Common myeloid progenitor, CD34-positive (primary cell): Measurements from ENCODE around the gene TET3.

Experiments used
- CTCF ChIA-PET: fragments of 350-600 bp; sonication (Branson Sonifier 250); formaldehyde crosslinking; loops from one replicate; lab custom pipeline; 2021; ENCODE audit warnings: antibody characterized with exemption; lab: Charles Lee
- POLR2A ChIA-PET: fragments of 350-600 bp; sonication (Branson Sonifier 250); formaldehyde crosslinking; loops from one replicate; lab custom pipeline; 2021; ENCODE audit warnings: antibody characterized with exemption; lab: Charles Lee
- DNase-seq, 3 donors: peaks; one replicate each; pipeline versions ENCODE4 v3.0.0 to v3.0.0-alpha.2; 2013
- H3K27ac ChIP-seq, 2 experiments: 1 replicate in 1 of 2; 2 replicates in 1 of 2; pipeline ENCODE4 v1.7.0; 2013; ENCODE audit warnings: inconsistent platforms in 2 of 2, low read length in 2 of 2, mild to moderate bottlenecking in 2 of 2, low read depth in 1 of 2, moderate library complexity in 1 of 2; ENCODE audit not compliant: severe bottlenecking in 2 of 2, insufficient read depth in 1 of 2, poor library complexity in 1 of 2
- H3K27me3 ChIP-seq, 5 experiments: replicated peaks in 2 of 5; 1 replicate in 3 of 5; 2 replicates in 2 of 5; pipeline versions ENCODE4 v1.6.1 to v1.7.0; 2013; ENCODE audit warnings: low read length in 4 of 5, mild to moderate bottlenecking in 2 of 5, moderate library complexity in 2 of 5, inconsistent platforms in 1 of 5; ENCODE audit not compliant: insufficient read depth in 5 of 5, control insufficient read depth in 4 of 5
- H3K36me3 ChIP-seq, 4 experiments: 1 replicate in 2 of 4; 2 replicates in 2 of 4; pipeline versions ENCODE4 v1.6.1 to v1.7.0; 2013; ENCODE audit warnings: low read length in 3 of 4, control low read depth in 1 of 4, mild to moderate bottlenecking in 1 of 4; ENCODE audit not compliant: control insufficient read depth in 4 of 4, insufficient read depth in 4 of 4
- H3K4me1 ChIP-seq, 4 experiments: 1 replicate in 3 of 4; 2 replicates in 1 of 4; pipeline versions ENCODE4 v1.6.1 to v1.7.1; 2013; ENCODE audit warnings: low read length in 3 of 4, mild to moderate bottlenecking in 3 of 4, control low read depth in 1 of 4, inconsistent platforms in 1 of 4, moderate library complexity in 1 of 4; ENCODE audit not compliant: control insufficient read depth in 4 of 4, insufficient read depth in 4 of 4; ENCODE audit errors: control extremely low read depth in 1 of 4
- H3K4me3 ChIP-seq, 7 experiments: 1 replicate in 4 of 7; 2 replicates in 3 of 7; pipeline versions ENCODE4 v1.5.1 to v1.7.0; 2013; ENCODE audit warnings: mild to moderate bottlenecking in 7 of 7, low read length in 6 of 7, moderate library complexity in 6 of 7, inconsistent platforms in 2 of 7, low read depth in 2 of 7, control low read depth in 1 of 7; ENCODE audit not compliant: insufficient read depth in 4 of 7, control insufficient read depth in 1 of 7; ENCODE audit errors: extremely low read depth in 1 of 7
- H3K9me3 ChIP-seq, 5 experiments: 1 replicate in 4 of 5; 2 replicates in 1 of 5; pipeline versions ENCODE4 v1.6.1 to v1.7.1; 2013; ENCODE audit warnings: low read length in 4 of 5, mild to moderate bottlenecking in 2 of 5, inconsistent platforms in 1 of 5, low read depth in 1 of 5, moderate library complexity in 1 of 5; ENCODE audit not compliant: control insufficient read depth in 4 of 5, insufficient read depth in 2 of 5; ENCODE audit errors: control extremely low read depth in 1 of 5
- WGBS: methylation state at CpG from one replicate; pipeline ENCODE4 v1.1.5; 2013; ENCODE audit not compliant: insufficient coverage; 5-methylcytosine and 5-hydroxymethylcytosine counted together

TET3 gene

DNA sequence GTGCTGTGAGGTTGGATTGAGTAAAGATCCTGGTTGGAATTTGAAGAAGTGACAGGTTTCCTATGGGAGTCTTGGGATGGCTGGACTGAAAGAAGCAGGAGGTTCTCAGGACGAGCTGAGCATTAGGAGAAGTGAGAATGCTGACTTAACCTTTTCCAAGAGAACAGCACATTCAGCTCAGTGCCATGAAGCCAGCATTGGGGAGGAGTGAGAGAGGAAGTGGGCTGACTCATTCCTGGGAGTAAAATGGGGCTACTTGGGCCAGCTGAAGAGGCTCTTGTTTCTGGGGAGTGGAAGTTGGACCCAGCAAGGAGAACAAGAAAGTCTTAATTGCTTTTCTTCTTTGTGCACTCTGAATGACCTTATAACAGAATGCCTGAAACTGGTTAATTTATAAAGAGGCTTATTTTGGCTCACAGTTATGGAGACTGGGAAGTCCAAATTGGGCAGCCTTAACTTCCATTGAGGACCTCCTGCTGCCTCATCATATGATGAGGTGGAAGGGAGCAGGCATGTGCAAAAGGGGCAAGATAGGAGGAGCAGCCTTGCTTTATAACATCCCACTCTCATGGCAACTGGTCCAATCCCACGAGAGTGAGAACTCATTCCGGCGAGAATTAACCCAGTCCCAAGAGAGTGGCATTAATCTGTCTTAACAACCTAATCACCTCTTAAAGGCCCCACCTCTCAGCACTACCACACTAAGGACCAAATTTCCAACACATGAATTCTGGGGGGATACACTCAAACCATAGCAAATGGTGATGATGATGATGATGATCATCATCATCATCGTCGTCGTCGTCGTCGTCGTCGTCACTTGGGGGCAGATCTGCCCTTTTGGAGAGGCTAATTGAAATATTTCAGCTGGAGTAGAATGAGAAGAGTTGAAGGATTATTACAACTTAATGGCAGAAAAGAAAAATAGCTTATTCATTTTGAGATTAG lies 31.9 kb upstream of the TET3 start:
- ChIA-PET CTCF (interaction anchor here (0.8 to 1.7 kb wide), 5 partner anchors 12 to 35 kb away, joined by 3 to 4 read pairs (median 4); no protein-coding TSS in a partner anchor), POLR2A (no interaction called here)
- Histone ChIP-seq H3K9me3 (no peaks in the 10 kb centered on the region), H3K36me3 (peaks cover 27 to 81% (median 65%) of the 10 kb centered on the region in 4 experiments), H3K27me3 (no peaks in the 10 kb centered on the region), H3K27ac (no peak overlapping the region), H3K4me3 (no peak overlapping the region), H3K4me1 (peaks cover 4 to 13% (median 8%) of the 10 kb centered on the region in 4 experiments)
- 85% methylated on average over 8 of the region's 12 CpGs for WGBS
- no peak for DNase-seq

GRCh38 chr2:73956218-73956865 lies 28.4 kb upstream of the TET3 start:
- no peak overlapping the region for H3K27ac ChIP-seq
- WGBS = 92% methylated on average over 5 of the region's 5 CpGs
- ChIA-PET POLR2A (interaction anchor here (1.3 kb wide), 1 partner anchor 23 kb away, joined by 4 read pairs; no protein-coding TSS in a partner anchor), CTCF (interaction anchor here (0.7 to 2.5 kb wide), 3 partner anchors 9 to 20 kb away, joined by 3 to 10 read pairs (median 3); no protein-coding TSS in a partner anchor)
- H3K4me3 ChIP-seq = no peak overlapping the region
- no peaks in the 10 kb centered on the region for H3K4me1 ChIP-seq
- no peaks in the 10 kb centered on the region for H3K27me3 ChIP-seq
- peaks cover 18 to 71% (median 53%) of the 10 kb centered on the region in 4 experiments for H3K36me3 ChIP-seq
- no peak for DNase-seq
- no peaks in the 10 kb centered on the region for H3K9me3 ChIP-seq

DNA sequence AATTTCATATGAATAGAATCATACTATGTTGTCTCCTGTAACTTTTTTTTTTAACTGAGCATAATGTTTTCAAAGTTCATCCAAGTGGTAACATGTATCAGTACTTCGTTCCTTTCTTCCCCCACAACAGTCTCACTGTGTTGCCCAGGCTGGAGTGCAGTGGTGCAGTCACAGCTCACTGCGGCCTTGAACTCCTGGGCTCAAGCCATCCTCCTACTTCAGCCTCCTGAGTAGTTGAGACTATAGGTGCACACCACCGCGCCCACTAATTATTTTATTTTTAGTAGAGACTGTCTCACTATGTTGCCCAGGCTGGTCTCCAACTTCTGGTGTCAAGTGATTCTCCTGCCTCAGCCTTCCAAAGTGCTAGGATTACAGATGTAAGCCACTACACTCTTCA lies 23.4 kb upstream of the TET3 start:
- no peak for DNase-seq
- 100% methylated on average over 2 of the region's 4 CpGs for WGBS
- ChIA-PET CTCF (no interaction called here), POLR2A (no interaction called here)
- no peak overlapping the region for H3K4me3 ChIP-seq
- no peaks in the 10 kb centered on the region for H3K4me1 ChIP-seq
- H3K36me3 ChIP-seq = peaks cover 5 to 33% (median 26%) of the 10 kb centered on the region in 4 experiments
- H3K27me3 ChIP-seq = no peaks in the 10 kb centered on the region
- no peaks in the 10 kb centered on the region for H3K9me3 ChIP-seq
- H3K27ac ChIP-seq = no peak overlapping the region

DNA sequence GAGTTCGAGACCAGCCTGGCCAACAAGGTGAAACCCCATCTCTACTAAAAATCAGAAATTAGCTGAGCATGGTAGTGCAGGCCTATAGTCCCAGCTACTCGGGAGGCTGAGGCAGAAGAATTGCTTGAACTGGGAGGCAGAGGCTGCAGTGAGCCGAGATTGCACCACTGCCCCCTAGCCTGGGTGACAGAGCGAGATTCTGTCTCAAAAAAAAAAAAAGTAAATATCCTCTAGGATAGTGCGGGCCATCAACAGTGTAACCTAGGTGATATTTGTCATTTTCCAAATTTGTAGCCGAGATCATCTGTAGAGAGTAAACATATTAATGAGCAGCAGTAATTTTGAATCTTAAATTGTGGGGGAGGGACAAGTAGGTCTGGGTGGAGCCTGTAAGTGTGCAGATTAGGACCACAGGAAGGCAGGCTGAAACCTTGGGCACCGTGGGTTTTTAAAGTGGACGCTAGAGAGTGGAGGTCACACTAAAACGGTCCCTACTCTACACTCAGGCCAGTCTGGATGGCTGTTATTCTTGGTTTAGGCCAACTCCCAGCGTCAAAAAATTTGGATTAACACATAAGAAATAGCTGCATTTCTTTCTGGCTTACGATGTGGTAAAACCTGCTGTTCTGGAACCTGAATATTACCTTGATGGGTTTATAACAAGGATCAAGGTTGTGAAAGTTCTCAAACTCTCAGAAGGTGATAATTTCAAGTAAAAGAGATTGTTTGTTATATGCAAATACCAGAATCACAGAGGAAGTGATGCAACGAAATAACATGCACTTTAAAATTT lies 22.7 kb upstream of the TET3 start:
- CTCF ChIA-PET = no interaction called here
- WGBS = 97% methylated on average over 10 of the region's 12 CpGs
- POLR2A ChIA-PET = no interaction called here
- no peak overlapping the region for H3K4me3 ChIP-seq
- DNase-seq = no peak
- H3K4me1 ChIP-seq = no peaks in the 10 kb centered on the region
- H3K9me3 ChIP-seq = no peaks in the 10 kb centered on the region
- no peaks in the 10 kb centered on the region for H3K27me3 ChIP-seq
- no peak overlapping the region for H3K27ac ChIP-seq
- H3K36me3 ChIP-seq = peaks cover 0 to 26% (median 20%) of the 10 kb centered on the region in 4 experiments

DNA sequence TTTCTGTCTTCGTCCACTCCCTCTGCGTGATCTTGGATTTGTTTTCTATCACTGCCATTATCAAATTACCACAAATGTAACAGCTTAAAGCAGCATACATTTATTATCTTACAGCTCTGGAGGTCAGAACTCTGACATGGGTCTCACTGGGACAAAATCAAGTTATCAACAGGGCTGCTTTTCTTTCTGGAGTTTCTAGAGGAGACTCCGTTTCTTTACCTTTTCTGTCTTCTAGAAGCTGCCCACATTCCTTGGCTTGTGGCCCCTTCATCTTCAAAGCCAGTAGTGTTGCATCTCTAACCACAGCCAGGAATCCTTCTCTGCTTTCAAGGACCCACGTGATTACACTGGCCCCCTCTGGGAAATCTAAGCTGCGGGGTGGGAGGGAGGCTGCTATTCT lies 21.9 kb upstream of the TET3 start:
- H3K27me3 ChIP-seq = no peaks in the 10 kb centered on the region
- no peak for DNase-seq
- POLR2A ChIA-PET = no interaction called here
- CTCF ChIA-PET = interaction anchor here (0.6 kb wide), 1 partner anchor 140 kb away, joined by 3 read pairs; no protein-coding TSS in a partner anchor
- peaks cover 0 to 2% (median under 1%) of the 10 kb centered on the region in 4 experiments for H3K4me1 ChIP-seq
- no peaks in the 10 kb centered on the region for H3K9me3 ChIP-seq
- H3K27ac ChIP-seq = no peak overlapping the region
- 100% methylated on average over 3 of the region's 5 CpGs for WGBS
- peaks cover 0 to 21% (median 15%) of the 10 kb centered on the region in 4 experiments for H3K36me3 ChIP-seq
- no peak overlapping the region for H3K4me3 ChIP-seq

GRCh38 chr2:73963385-73964120 lies 21.2 kb upstream of the TET3 start:
- WGBS = 93% methylated on average over 13 of the region's 13 CpGs
- ChIA-PET POLR2A (no interaction called here), CTCF (interaction anchor here (0.6 to 1.1 kb wide), 2 partner anchors 24 to 139 kb away, joined by 3 read pairs; no protein-coding TSS in a partner anchor)
- no peaks in the 10 kb centered on the region for H3K27me3 ChIP-seq
- H3K4me1 ChIP-seq = peaks cover 0 to 4% (median 1%) of the 10 kb centered on the region in 4 experiments
- H3K9me3 ChIP-seq = no peaks in the 10 kb centered on the region
- peaks cover 0 to 14% (median 8%) of the 10 kb centered on the region in 4 experiments for H3K36me3 ChIP-seq
- DNase-seq = no peak
- H3K27ac ChIP-seq = no peak overlapping the region
- no peak overlapping the region for H3K4me3 ChIP-seq
